Testis (tissue), 2 donors: ENCODE measurements around the gene DENND1A.

Experiments used
- POLR2A ChIP-seq: fragments of 450-650 bp; IDR thresholded peaks from one replicate; pipeline ENCODE4 v1.6.1; 2017; ENCODE audit warnings: antibody characterized with exemption, mild to moderate bottlenecking, moderate library complexity
- TF ChIP-seq, protein P1 (sequence below), 3 experiments: fragments of 450-650 bp in 2 of 3; fragments of 200-600 bp in 1 of 3; sonication (generic) in 1 of 3; IDR thresholded peaks; one replicate each; pipeline ENCODE4 v1.5.1; 2016 to 2019; ENCODE audit warnings: antibody characterized with exemption in 3 of 3, mild to moderate bottlenecking in 2 of 3, moderate library complexity in 1 of 3

- TF ChIP-seq POLR2A: no peak
- TF ChIP-seq, protein P1, sequence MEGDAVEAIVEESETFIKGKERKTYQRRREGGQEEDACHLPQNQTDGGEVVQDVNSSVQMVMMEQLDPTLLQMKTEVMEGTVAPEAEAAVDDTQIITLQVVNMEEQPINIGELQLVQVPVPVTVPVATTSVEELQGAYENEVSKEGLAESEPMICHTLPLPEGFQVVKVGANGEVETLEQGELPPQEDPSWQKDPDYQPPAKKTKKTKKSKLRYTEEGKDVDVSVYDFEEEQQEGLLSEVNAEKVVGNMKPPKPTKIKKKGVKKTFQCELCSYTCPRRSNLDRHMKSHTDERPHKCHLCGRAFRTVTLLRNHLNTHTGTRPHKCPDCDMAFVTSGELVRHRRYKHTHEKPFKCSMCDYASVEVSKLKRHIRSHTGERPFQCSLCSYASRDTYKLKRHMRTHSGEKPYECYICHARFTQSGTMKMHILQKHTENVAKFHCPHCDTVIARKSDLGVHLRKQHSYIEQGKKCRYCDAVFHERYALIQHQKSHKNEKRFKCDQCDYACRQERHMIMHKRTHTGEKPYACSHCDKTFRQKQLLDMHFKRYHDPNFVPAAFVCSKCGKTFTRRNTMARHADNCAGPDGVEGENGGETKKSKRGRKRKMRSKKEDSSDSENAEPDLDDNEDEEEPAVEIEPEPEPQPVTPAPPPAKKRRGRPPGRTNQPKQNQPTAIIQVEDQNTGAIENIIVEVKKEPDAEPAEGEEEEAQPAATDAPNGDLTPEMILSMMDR (IDR thresholded peaks at IDR 0.05): no peak
Observed at GRCh38 chr9:123562844-123563346, 367.0 kb downstream of the DENND1A start.
